ENCODE data around the gene GLIS1.

GLIS1 gene

GRCh38 chr1:53482441-53483153 lies 256.4 kb downstream of the GLIS1 start:
- no peak overlapping the region for H3K4me2 ChIP-seq (ENCODE audit: low read depth, low read length, poor library complexity, severe bottlenecking)

GRCh38 chr1:53481456-53481855 lies 257.5 kb downstream of the GLIS1 start:
- no peaks in the 10 kb centered on the region for H3K9me2 ChIP-seq (replicated peaks; ENCODE audit: low read depth, low read length)
- no peaks in the 10 kb centered on the region for H3K27me3 ChIP-seq (ENCODE audit: insufficient read depth, low read length, poor library complexity, severe bottlenecking)
- no peak overlapping the region for H3K4me2 ChIP-seq (ENCODE audit: low read depth, low read length, poor library complexity, severe bottlenecking)
- no peaks in the 10 kb centered on the region for H3K9me3 ChIP-seq (ENCODE audit: insufficient read depth, low read depth, low read length)
- H3K4me3 ChIP-seq (ENCODE audit: low read length, poor library complexity, severe bottlenecking): no peak overlapping the region
- H2AFZ ChIP-seq (ENCODE audit: low read length): no peak overlapping the region
- no peaks in the 10 kb centered on the region for H3F3A ChIP-seq (ENCODE audit: low read depth)
- no peaks in the 10 kb centered on the region for H3K79me2 ChIP-seq (ENCODE audit: insufficient read depth, low read length)
- no peaks in the 10 kb centered on the region for H3K36me3 ChIP-seq (ENCODE audit: insufficient read depth, low read length)
- no peaks in the 10 kb centered on the region for H4K20me1 ChIP-seq (ENCODE audit: insufficient read depth, low read length, poor library complexity, severe bottlenecking)
- no peak overlapping the region for H3K9ac ChIP-seq (ENCODE audit: low read depth, low read length, poor library complexity, severe bottlenecking)
- peaks cover 19% of the 10 kb centered on the region for H3K4me1 ChIP-seq (ENCODE audit: insufficient read depth, low read length, poor library complexity, severe bottlenecking)
- TF ChIP-seq EZH2phosphoT487 (IDR thresholded peaks at IDR 0.05; ENCODE audit: borderline replicate concordance): no peak
- TF ChIP-seq, protein P1, sequence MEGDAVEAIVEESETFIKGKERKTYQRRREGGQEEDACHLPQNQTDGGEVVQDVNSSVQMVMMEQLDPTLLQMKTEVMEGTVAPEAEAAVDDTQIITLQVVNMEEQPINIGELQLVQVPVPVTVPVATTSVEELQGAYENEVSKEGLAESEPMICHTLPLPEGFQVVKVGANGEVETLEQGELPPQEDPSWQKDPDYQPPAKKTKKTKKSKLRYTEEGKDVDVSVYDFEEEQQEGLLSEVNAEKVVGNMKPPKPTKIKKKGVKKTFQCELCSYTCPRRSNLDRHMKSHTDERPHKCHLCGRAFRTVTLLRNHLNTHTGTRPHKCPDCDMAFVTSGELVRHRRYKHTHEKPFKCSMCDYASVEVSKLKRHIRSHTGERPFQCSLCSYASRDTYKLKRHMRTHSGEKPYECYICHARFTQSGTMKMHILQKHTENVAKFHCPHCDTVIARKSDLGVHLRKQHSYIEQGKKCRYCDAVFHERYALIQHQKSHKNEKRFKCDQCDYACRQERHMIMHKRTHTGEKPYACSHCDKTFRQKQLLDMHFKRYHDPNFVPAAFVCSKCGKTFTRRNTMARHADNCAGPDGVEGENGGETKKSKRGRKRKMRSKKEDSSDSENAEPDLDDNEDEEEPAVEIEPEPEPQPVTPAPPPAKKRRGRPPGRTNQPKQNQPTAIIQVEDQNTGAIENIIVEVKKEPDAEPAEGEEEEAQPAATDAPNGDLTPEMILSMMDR (conservative IDR thresholded peaks at IDR 0.05; ENCODE audit: low read length): no peak

More at GRCh38 chr1:53482441-53483153, 256.4 kb downstream of the GLIS1 start:
- TF ChIP-seq EZH2phosphoT487 (IDR thresholded peaks at IDR 0.05; ENCODE audit: borderline replicate concordance): no peak
- TF ChIP-seq, protein P1 (conservative IDR thresholded peaks at IDR 0.05; ENCODE audit: low read length): no peak
- no peaks in the 10 kb centered on the region for H3K9me3 ChIP-seq (ENCODE audit: insufficient read depth, low read depth, low read length)
- H3K36me3 ChIP-seq (ENCODE audit: insufficient read depth, low read length): no peaks in the 10 kb centered on the region
- no peak overlapping the region for H3K4me3 ChIP-seq (ENCODE audit: low read length, poor library complexity, severe bottlenecking)
- no peaks in the 10 kb centered on the region for H4K20me1 ChIP-seq (ENCODE audit: insufficient read depth, low read length, poor library complexity, severe bottlenecking)
- H3K79me2 ChIP-seq (ENCODE audit: insufficient read depth, low read length): no peaks in the 10 kb centered on the region
- H2AFZ ChIP-seq (ENCODE audit: low read length): no peak overlapping the region
- no peaks in the 10 kb centered on the region for H3K9me2 ChIP-seq (replicated peaks; ENCODE audit: low read depth, low read length)
- H3K9ac ChIP-seq (ENCODE audit: low read depth, low read length, poor library complexity, severe bottlenecking): no peak overlapping the region
- H3F3A ChIP-seq (ENCODE audit: low read depth): no peaks in the 10 kb centered on the region
- no peaks in the 10 kb centered on the region for H3K27me3 ChIP-seq (ENCODE audit: insufficient read depth, low read length, poor library complexity, severe bottlenecking)
- H3K4me1 ChIP-seq (ENCODE audit: insufficient read depth, low read length, poor library complexity, severe bottlenecking): peaks cover 23% of the 10 kb centered on the region

DNA sequence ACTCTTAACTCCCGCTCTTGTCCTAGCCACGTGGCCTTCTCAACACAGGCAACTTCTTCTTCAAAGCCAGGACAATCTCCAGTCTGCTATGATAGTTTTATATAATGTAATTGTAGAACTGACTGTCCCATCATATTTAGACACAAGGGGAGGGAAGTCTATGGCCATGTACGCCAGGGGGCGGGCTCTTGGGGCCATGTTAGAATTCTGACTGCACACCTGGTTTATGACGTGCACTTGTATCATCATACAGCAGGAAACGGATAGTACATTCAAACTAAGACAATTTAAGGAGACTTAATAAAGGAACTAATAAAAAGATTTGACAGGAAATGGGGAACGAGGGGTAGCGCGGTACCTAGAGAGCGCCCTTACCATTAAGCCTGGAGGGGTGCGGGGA lies 258.3 kb downstream of the GLIS1 start:
- Histone ChIP-seq H4K20me1 (ENCODE audit: insufficient read depth, low read length, poor library complexity, severe bottlenecking) (no peaks in the 10 kb centered on the region), H3K9me3 (ENCODE audit: insufficient read depth, low read depth, low read length) (no peaks in the 10 kb centered on the region), H3F3A (ENCODE audit: low read depth) (no peaks in the 10 kb centered on the region), H3K4me3 (ENCODE audit: low read length, poor library complexity, severe bottlenecking) (no peak overlapping the region), H3K4me2 (ENCODE audit: low read depth, low read length, poor library complexity, severe bottlenecking) (no peak overlapping the region), H3K27me3 (ENCODE audit: insufficient read depth, low read length, poor library complexity, severe bottlenecking) (no peaks in the 10 kb centered on the region), H2AFZ (ENCODE audit: low read length) (no peak overlapping the region), H3K4me1 (ENCODE audit: insufficient read depth, low read length, poor library complexity, severe bottlenecking) (peaks cover 11% of the 10 kb centered on the region), H3K9me2 (replicated peaks; ENCODE audit: low read depth, low read length) (no peaks in the 10 kb centered on the region), H3K79me2 (ENCODE audit: insufficient read depth, low read length) (no peaks in the 10 kb centered on the region), H3K9ac (ENCODE audit: low read depth, low read length, poor library complexity, severe bottlenecking) (no peak overlapping the region), H3K36me3 (ENCODE audit: insufficient read depth, low read length) (no peaks in the 10 kb centered on the region)
- no peak for TF ChIP-seq EZH2phosphoT487 (IDR thresholded peaks at IDR 0.05; ENCODE audit: borderline replicate concordance)
- TF ChIP-seq, protein P1 (conservative IDR thresholded peaks at IDR 0.05; ENCODE audit: low read length): no peak
